Activated CD4-positive, alpha-beta T cell treated with anti-CD3 and anti-CD28 coated beads, Interleukin-2, amount 50 U/mL, for 1 hour (primary cell): ENCODE data around the gene EEFSEC.

ENCODE experiments used
- DNase-seq: peaks from one replicate; pipeline ENCODE4 v3.0.0-alpha.2; 2020

Gene EEFSEC

GRCh38 chr3:128420720-128421438 lies 267.6 kb downstream of the EEFSEC start:
- no peak for DNase-seq

GRCh38 chr3:128421439-128421836 lies 268.2 kb downstream of the EEFSEC start:
- no peak for DNase-seq

- DNase-seq, result no peak
These were observed 268.7 kb downstream of the EEFSEC start for GRCh38 chr3:128421966-128422365.

- no peak for DNase-seq
These were observed 269.7 kb downstream of the EEFSEC start for GRCh38 chr3:128422762-128423524.

- DNase-seq, result no peak
These were observed 270.4 kb downstream of the EEFSEC start for GRCh38 chr3:128423525-128424147.

- no peak for DNase-seq
These were observed 271.3 kb downstream of the EEFSEC start for GRCh38 chr3:128424508-128425069.

- DNase-seq, result no peak
These were observed 272.0 kb downstream of the EEFSEC start for GRCh38 chr3:128425142-128425845.

GRCh38 chr3:128425846-128426127 lies 272.5 kb downstream of the EEFSEC start:
- no peak for DNase-seq

GRCh38 chr3:128426128-128426921 lies 273.0 kb downstream of the EEFSEC start:
- peak; percentile 49 for DNase-seq

- DNase-seq, result no peak
These were observed 274.0 kb downstream of the EEFSEC start for GRCh38 chr3:128427175-128427857.

GRCh38 chr3:128427872-128428822 lies 274.9 kb downstream of the EEFSEC start:
- DNase-seq, result no peak

- DNase-seq, result no peak
These were observed 276.0 kb downstream of the EEFSEC start for GRCh38 chr3:128429275-128429674.

GRCh38 chr3:128429751-128430150 lies 276.5 kb downstream of the EEFSEC start:
- DNase-seq, result no peak

GRCh38 chr3:128430301-128430700 lies 277.0 kb downstream of the EEFSEC start:
- no peak for DNase-seq

GRCh38 chr3:128430731-128431130 lies 277.4 kb downstream of the EEFSEC start:
- no peak for DNase-seq

GRCh38 chr3:128431803-128432300 lies 278.6 kb downstream of the EEFSEC start:
- DNase-seq, result no peak

GRCh38 chr3:128432301-128432970 lies 279.2 kb downstream of the EEFSEC start:
- no peak for DNase-seq

GRCh38 chr3:128432971-128433836 lies 279.9 kb downstream of the EEFSEC start:
- no peak for DNase-seq

GRCh38 chr3:128433837-128434165 lies 280.5 kb downstream of the EEFSEC start:
- DNase-seq, result no peak
